Activated CD8-positive, alpha-beta memory T cell treated with anti-CD3 and anti-CD28 coated beads, Interleukin-2, amount 50 U/mL, for 4 hours (primary cell): ENCODE measurements around the gene PLXNB1.
A peak's percentile ranks its signal among the peaks of the same experiment; 100 is the strongest.
"Not testable (repeated sequence)": the region's sequence is repeated elsewhere in the genome, so short reads cannot be mapped to it uniquely, and the experiment has no call there.

ENCODE experiments used
- DNase-seq: peaks from one replicate; pipeline ENCODE4 v3.0.0-alpha.2; 2020

Gene PLXNB1

DNA sequence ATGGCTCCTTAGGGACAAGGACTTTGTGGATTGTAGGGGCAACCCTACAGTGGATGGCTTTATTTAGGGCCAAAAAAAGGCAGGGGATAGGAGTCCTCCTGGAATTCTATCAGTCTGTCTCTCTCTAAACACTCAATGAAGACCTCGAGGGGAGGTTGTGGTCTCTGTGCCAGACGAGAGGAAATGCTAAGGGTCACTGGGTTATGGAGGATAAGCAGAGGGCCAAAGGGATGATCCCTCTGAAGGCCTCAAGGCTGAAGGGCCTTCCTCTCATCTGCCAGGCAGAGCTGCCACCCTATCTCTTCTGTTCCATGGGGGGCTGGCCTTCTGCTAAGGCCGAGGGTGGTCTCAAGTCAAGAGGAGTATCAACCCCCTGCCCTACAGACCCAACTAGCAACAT, 27.0 kb downstream of the PLXNB1 start:
- DNase-seq: no peak

DNA sequence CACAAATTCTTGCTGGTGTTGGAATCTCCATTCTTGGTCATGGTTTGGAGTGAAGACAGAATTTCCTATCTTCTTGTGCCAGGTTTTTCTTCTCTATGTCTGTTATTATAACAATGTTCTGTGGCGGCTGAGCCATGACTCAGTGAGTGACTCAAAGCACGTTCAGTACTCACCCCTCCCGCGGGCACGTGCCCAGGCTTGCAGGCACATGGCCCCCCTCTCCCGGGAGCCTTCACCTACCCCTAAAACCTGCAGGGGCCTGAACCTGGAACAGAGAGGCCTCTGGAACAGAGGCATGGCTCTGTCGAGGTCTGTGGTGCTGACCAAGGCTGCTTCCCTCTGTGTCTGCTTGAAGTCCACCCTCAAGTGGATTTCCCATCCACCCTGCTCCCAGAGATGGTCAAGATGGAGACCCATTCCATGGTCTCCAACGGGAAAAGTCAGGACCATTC, 27.6 kb downstream of the PLXNB1 start:
- peak; percentile 12 for DNase-seq

- not testable (repeated sequence) for DNase-seq
Measured at GRCh38 chr3:48401434-48401901, 28.4 kb downstream of the PLXNB1 start.

DNA sequence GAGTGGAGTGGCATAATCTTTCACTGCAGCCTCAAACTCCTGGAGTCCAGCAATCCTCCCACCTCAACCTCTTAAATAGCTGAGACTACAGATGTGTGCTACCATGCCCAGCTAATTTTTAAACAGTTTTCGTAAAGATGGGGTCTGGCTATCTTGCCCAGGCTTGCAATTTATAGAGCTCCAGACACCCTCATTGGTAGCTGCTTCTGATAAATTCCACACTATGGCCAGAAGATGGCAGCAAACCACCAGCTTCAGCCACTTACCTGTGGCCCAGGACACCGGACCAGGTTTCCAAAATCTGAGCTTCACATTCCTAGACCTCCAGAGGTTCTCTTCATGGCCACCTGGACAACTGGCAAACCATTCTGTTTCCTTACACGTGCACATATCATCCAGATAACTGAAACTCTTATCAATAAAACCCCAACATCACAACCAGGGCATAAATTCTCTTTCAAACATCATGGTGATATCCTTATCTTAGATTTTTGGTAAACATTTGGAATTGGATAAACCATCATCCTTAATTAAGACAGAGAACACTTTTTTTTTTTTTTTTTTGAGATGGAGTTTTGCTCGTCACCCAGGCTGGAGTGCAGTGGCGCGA, 29.0 kb downstream of the PLXNB1 start:
- peak; percentile 62 for DNase-seq

GRCh38 chr3:48399387-48400172, 30.3 kb downstream of the PLXNB1 start:
- DNase-seq: peak; percentile 11

GRCh38 chr3:48398701-48399386, 31.0 kb downstream of the PLXNB1 start:
- peak; percentile 9 for DNase-seq

DNA sequence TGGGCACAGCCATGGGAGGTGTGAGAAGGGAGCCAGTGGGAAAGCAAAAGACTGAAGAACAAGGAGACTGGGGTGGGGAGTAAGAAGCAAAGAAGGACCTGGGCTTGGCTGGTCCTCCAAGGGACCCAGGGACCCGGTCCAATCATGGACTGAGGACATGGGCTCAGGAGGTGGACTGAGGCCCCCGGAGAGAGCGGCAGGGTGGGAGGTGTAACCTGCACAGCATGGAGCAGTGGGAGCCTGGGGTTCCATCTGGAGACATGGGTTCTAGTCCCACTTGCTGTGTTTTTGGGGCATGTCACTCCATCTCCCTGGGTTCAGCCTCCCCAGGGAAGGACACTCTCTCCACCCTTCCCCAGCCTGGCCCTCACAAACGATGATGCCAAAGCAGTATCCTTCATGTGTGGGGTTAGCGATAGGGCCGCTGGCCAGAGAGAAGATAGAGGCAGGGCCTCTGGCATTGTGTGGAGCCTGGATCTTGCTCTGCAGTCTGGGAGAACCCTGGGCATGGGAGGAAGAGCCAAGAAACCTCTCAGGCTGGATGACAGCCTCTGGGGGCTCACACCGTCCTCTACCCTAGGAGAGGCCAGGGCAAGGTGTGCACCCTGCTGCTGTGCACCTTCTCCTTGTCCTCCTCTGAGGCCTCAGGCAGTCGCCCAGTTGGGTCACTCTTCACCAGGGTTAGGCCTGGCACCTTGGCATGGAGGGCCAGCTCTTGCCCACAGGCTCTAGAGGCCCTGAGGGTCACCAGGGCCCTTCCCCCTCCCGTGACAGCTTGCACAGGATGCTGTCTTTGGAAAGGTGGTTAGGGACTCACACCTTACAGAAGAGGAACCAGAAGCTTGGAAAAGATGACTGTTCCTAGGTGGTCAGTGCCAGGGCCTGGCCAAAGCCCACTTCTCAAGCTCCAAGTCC, 31.9 kb downstream of the PLXNB1 start:
- DNase-seq: no peak

DNA sequence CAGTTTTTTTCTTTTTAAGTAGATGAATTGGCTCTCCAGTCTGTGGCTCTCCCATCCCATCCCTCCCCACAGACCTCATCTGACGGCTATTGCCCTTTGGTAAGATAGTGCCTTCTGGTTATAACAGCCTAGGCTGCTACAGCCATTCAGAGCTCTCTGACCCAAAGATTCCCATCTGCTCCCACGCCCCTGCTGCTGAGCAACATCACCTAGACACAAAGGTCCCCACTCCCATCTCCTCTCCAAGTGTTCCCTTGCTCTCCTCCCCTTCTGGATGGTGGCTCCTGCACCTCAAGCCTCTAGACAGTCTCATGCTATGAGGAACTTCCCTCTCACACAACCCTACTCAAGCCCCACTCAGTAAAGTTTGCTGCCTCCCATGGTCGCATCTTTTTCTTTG, 34.2 kb downstream of the PLXNB1 start:
- DNase-seq: no peak

DNA sequence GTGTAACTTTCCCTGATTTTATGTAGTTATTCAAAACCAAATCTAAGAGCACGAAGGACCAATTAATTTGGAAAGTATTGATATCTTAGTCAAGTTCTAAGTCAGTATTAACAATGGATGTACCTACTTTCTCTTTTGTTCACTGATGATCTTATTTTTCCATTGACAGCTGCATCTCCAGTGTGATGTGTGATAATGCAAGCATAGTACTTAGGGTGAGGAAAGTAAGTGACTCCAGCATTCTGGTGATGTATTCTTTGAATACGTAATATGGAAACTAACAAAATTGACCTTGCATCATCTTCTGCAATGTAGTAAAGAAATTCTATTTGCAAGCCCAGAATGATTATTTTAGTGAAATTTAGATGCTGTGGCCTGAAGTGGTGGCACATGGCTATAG, 35.5 kb downstream of the PLXNB1 start:
- no peak for DNase-seq

- no peak for DNase-seq
Measured at GRCh38 chr3:48388966-48389365, 40.9 kb downstream of the PLXNB1 start.

GRCh38 chr3:48387634-48388033, 42.3 kb downstream of the PLXNB1 start:
- no peak for DNase-seq

- no peak for DNase-seq
Measured at GRCh38 chr3:48372862-48373435, 56.9 kb downstream of the PLXNB1 start.

DNA sequence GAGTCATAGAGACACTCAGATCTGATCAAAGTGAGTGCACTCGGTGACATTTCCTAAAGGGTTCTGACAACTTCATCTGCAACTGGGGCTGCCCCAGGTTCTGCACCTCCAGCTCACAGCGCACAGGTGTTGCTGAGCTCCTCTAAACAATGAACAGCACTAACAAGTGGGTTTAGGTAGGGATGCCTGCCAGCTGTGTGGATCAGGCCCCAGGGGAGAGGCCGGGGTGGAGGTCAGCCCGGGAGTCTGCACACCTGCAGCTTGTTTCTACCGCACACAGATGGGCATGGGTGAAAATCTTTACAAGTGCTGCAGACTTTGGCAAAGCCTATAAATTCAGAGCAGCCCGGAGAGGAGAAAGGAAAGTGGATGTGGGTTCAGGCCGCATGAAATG, 57.5 kb downstream of the PLXNB1 start:
- no peak for DNase-seq

- DNase-seq: no peak
Measured at GRCh38 chr3:48371651-48372376, 58.1 kb downstream of the PLXNB1 start, which contains the start of gene FBXW12. Gene FBXW12 (plus strand): TSS chr3:48372219. CDS start chr3:48372768, 549 bp downstream.

DNA sequence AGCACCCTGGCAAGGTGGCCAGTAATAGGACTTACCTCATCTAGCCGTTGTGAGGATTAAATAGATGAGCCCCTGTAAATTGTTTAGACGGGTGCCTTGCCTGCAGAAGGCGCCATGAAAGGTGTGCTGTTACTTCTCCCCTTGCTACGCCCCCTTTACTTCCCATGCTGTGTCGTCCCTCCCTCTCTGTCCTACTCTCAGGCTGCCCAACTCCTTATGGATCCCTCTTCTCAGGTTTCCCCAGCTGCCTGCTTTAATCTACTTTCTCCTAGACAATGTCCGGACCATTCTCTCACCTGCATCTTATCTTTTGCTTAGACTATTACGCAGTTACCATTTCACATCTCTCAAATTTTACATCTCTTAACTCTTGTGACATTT, 59.6 kb downstream of the PLXNB1 start:
- DNase-seq: no peak

DNA sequence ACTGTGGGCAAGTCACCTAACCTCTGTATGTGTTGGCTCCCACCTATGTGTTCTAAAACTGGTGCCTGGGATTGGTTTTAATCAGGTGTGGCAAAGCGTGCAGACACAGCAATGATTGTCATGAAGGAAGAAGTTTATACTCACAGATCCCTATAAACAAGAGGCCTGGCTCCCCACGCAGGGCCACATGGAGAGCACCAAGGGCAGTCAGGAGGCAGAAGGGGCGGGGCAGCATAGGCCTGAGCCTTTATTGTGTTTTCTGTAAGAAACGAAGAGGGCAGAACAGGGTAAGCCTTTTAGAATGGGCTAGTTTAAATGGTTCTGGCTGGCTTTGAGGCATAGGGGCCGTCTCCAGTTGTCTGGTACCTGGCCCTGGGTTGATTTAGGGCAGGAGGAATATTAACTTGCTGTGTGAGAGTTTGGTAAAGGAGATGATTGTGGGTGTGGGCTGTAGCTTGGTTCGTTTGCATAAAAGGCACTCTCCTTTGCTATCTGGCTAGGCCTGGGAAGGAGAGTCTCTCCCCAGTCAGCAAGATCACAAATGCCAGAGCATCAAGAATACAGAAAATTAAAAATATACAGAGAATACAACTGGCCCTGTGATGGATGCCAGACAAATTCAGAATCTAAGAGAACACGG, 60.1 kb downstream of the PLXNB1 start:
- DNase-seq: no peak

DNA sequence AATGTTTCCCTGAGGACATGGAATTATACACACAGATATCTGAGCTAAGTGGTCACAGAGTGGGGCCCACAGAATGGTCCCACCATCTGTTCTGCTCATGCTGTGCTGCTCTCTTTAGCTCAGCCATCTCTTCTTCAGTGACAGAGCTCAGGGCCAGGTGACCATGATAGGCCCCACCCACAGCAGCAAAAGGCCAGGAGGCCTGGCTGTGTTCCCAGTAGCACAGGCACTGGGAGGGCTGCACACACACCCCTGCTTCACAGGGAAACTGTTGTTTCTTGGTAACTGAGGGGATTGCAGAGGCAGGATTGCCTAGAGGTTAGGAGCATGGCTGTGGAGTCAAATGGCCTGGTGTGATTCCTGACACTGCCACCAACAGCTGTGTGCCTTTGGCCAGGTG, 62.7 kb downstream of the PLXNB1 start:
- DNase-seq: no peak

- no peak for DNase-seq
Measured at GRCh38 chr3:48364840-48365239, 65.0 kb downstream of the PLXNB1 start.

GRCh38 chr3:48361928-48362327, 68.0 kb downstream of the PLXNB1 start:
- DNase-seq: no peak

GRCh38 chr3:48356419-48356818, 73.5 kb downstream of the PLXNB1 start:
- DNase-seq: no peak

GRCh38 chr3:48353987-48354386, 75.9 kb downstream of the PLXNB1 start:
- no peak for DNase-seq
